Measurements from ENCODE around the gene ACAT2. TPM values are rescaled to one million over a fixed set of nuclear protein-coding genes. Genes with fewer than 3 reads are reported as not detected.
"Not testable (repeated sequence)": the region's sequence is repeated elsewhere in the genome, so short reads cannot be mapped to it uniquely, and the experiment has no call there.

ACAT2 gene
- total RNA-seq, 1 donor = 115 TPM

- no peak for TF ChIP-seq CTCF (IDR thresholded peaks at IDR 0.05; ENCODE audit: insufficient read depth, low read depth, low read length)
- peak; percentile 98 for DNase-seq (ENCODE audit: low read depth)
- H3K4me3 ChIP-seq (ENCODE audit: low read depth, low read length) = peak within 1 kb of the TSS; percentile 94
Measured at GRCh38 chr6:159790149-159790955, 28.5 kb downstream of the ACAT2 start, which contains the start of gene MRPL18. MRPL18 (plus strand) TSS chr6:159790467; CDS start chr6:159790588, 121 bp downstream.

- DNase-seq (ENCODE audit: low read depth) = no peak
- TF ChIP-seq CTCF (IDR thresholded peaks at IDR 0.05; ENCODE audit: insufficient read depth, low read depth, low read length) = no peak
- H3K4me3 ChIP-seq (ENCODE audit: low read depth, low read length) = peak overlapping the region; percentile 94
Measured at GRCh38 chr6:159790956-159791598, 29.2 kb downstream of the ACAT2 start.

GRCh38 chr6:159794976-159795375, 33.1 kb downstream of the ACAT2 start:
- H3K4me3 ChIP-seq (ENCODE audit: low read depth, low read length); DNase-seq (ENCODE audit: low read depth): not testable (repeated sequence)

- DNase-seq (ENCODE audit: low read depth) = no peak
- no peak overlapping the region for H3K4me3 ChIP-seq (ENCODE audit: low read depth, low read length)
- no peak for TF ChIP-seq CTCF (IDR thresholded peaks at IDR 0.05; ENCODE audit: insufficient read depth, low read depth, low read length)
Measured at GRCh38 chr6:159797554-159797953, 35.7 kb downstream of the ACAT2 start.

- no peak for TF ChIP-seq CTCF (IDR thresholded peaks at IDR 0.05; ENCODE audit: insufficient read depth, low read depth, low read length)
- no peak within 1 kb of the TSS for H3K4me3 ChIP-seq (ENCODE audit: low read depth, low read length)
- no peak for DNase-seq (ENCODE audit: low read depth)
Measured at GRCh38 chr6:159800141-159800865, 38.5 kb downstream of the ACAT2 start, which contains the start of gene PNLDC1. PNLDC1 (plus strand) TSS chr6:159800276; CDS start chr6:159800308, 32 bp downstream.

GRCh38 chr6:159801935-159802334, 40.1 kb downstream of the ACAT2 start:
- TF ChIP-seq CTCF (IDR thresholded peaks at IDR 0.05; ENCODE audit: insufficient read depth, low read depth, low read length) = no peak
- peak; percentile 30 for DNase-seq (ENCODE audit: low read depth)
- H3K4me3 ChIP-seq (ENCODE audit: low read depth, low read length) = no peak overlapping the region

GRCh38 chr6:159804504-159804903, 42.7 kb downstream of the ACAT2 start:
- no peak for DNase-seq (ENCODE audit: low read depth)
- no peak for TF ChIP-seq CTCF (IDR thresholded peaks at IDR 0.05; ENCODE audit: insufficient read depth, low read depth, low read length)
- no peak overlapping the region for H3K4me3 ChIP-seq (ENCODE audit: low read depth, low read length)
